Stimulated activated CD8-positive, alpha-beta memory T cell treated with anti-CD3 and anti-CD28 coated beads, Interleukin-7, amount 100 ng/mL, for 24 hours (primary cell): ENCODE results near the gene SMO.

Source experiments
- DNase-seq: peaks from one replicate; pipeline ENCODE4 v3.0.0-alpha.2; 2020; ENCODE audit warnings: low read depth

The SMO gene

DNA sequence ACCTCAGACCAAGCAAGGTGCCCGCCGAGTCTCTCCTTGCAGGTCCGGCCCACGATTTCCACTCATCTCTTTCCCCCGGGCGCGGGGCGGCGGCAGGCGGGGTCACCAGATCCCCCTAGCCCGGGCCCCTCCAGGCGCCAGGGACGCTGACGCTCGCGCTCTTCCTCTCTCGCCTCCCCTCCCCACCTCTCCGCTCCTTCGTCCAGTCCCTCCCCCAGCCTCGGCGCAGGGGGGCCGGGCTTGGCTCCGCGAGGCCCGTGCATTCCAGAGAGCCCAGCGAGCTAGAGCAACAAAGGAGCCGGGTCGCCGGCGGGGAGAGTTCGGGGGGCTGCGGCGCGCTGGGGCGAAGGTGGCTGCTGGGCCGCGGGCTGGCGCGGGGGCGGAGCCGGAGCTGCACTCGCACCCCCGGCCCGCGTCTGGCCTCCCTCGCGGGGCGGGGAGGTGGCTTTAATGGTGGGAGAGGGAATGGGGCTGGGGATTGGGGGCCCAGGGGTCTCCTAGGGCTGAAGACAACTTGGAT is at the start of gene SMO:
TSS of gene SMO (plus strand) at position 262 of the 520 bp plus-strand sequence. CDS start 519 bp downstream, outside the sequence.
- DNase-seq, result no peak

DNA sequence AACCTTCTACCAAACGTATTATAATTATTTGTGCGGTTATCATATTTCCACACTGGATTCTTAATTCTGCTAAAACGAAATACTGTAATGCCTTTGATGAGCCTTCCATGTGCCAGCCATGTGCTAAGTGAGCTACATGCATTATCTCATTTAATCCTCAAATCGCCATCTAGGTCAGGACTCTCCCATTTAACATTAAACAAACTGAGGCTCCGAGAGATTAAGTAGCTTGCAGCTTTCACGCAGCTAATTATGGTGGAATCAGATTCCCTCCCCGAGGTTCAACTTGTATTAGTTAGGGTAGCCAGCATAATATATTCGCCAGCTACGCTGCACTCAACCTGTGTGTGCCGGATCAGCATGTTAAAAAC is 44.7 kb upstream of the SMO start:
- DNase-seq, result no peak

DNA sequence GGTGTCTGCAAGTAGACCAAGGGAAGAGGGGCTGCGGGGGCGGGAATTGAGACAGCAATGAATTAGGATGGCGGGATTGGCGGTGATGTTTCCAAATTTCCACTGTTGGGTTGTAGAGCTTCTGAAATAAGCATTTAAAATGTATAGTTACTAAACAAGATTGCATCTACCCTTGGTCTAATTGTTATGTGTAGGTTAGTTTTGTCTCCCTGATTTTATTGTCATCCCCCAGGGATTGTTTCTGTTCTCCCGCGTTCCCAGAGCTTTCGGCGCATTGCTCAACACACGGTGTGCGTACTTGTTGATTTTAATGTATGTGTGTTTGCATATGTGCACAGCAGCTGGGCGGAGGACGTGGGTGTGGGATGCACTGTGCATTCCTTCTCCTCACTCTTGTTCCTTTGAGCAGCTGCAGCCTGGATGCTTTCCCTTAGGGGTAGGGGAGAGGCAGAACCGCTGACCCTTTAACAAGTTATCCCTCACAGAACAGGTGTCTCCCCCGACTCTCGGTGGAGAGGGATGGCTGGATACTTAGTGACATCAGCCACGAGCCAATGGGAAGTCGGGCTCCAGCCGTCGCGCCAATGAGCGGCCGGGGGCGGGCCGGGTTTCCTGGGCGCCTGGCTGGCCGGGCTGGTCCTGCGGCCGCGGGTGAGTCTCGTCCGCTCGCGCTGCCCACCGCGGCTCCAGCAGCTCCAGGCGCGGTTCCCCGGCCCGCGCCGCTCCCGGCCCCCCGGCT is 44.2 kb upstream of the SMO start, which contains the start of gene TSPAN33:
TSS of gene TSPAN33 (plus strand) at position 613 of the 739 bp plus-strand sequence. CDS start 274 bp downstream, outside the sequence.
- DNase-seq, result peak; percentile 42

DNA sequence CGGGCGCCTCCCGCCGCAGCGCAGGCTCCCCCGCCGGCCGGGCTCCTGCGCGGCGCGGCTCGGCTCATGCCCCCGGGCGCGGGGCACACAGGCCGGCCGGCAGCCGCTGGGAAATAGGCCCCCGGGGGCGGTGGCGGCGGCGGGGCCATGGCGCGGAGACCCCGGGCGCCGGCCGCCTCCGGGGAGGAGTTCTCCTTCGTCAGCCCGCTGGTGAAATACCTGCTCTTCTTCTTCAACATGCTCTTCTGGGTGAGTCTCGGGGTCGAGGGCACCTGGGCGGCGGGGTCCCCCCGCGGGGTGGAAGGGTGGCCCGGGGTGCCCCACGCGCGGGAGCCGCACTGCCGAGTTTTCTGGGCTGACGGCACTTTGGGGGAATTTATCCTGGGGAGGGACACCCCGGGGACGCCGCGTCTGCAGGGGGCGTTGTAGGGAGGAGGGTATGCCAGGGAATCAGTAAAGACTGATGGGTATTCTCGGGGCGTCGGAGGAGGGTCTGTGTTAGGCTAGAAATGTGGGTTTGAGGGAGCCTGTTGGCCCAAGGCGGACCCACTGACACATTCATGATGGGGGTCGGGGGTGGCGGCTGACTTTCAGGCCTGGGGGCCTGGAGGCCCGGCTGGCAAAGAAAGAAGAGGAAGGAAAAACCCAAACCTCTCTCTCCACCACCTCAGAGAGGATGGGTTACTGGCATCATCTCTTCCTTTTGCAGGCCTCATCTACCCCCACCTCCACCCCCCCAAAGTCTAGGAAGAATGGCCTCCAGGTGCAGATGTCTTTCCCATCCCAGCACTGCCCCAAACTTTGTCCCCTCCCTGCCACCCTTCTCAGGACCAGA is 43.4 kb upstream of the SMO start:
- DNase-seq, result no peak

DNA sequence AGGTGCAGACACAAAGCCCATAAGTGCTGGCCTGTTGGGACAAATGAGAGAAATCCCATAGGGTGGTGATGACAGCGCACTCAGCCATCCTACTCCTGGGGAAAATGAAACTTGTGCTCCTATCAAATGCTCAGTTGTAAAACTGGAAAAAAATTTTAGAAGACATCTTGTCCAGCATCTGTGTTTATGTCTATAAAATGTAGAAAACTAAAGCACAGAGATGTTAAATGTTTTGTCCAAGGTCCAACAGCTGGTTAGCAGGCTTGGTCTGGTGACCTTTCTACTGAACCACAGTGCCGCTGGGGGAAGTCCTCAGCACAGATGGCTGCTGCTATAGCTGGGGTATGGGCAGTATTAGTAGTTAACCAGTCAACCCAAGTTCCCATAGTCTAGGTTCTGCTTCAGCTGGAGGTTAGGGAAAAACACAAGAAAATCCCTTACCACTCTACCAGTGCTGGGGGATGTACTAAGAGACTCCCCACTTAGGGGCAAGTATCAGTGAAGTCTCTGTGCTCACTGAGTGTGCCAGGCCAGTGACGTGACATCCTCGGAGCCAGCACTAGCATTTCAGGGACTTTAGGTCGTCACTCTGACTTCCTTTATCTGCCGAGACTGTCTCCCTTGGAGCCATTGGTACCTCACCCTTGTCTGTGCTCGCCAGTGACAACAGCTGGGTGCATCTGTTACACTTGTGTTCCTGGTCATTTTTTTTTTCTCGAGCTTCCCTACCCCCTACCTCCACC is 42.0 kb upstream of the SMO start:
- DNase-seq, result no peak

DNA sequence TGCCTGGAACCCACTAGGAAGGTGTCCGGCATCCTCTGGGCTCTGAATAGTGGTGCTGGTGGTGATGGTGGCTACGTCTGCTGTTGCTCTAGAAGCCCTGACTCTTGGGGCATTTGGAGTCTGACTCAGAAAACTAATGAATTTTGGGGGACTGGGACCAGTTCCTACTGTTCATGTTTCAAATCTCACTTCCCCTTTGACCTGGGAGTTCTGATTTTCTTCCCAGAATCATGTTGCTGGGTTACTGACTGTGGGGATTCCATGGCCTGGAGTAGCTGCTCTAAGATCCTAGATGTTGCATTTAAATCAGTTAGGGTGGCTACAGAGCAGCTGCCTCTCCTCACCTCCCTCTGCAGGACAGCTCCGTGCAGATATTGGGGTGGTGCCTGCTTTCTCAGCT is 40.7 kb upstream of the SMO start:
- no peak for DNase-seq

DNA sequence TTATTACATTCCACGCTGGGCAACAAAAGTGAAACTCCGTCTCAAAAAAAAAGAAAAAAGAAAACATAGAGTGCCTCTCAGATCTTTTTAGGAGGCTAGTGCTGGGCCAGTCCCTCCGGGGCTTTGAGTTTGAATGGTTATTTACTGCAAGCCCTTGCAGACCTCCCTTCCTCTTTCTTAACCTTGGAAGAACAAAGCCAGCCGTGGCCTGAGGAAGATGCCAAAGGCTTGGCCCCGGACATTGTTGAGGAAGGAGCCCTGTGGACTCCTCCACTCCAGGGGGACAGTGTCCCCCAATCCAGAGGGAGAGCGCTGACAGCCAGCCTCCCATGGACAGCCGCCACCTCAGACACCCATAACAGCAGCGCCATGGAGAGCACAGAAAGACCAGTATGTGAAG is 38.9 kb upstream of the SMO start:
- no peak for DNase-seq

DNA sequence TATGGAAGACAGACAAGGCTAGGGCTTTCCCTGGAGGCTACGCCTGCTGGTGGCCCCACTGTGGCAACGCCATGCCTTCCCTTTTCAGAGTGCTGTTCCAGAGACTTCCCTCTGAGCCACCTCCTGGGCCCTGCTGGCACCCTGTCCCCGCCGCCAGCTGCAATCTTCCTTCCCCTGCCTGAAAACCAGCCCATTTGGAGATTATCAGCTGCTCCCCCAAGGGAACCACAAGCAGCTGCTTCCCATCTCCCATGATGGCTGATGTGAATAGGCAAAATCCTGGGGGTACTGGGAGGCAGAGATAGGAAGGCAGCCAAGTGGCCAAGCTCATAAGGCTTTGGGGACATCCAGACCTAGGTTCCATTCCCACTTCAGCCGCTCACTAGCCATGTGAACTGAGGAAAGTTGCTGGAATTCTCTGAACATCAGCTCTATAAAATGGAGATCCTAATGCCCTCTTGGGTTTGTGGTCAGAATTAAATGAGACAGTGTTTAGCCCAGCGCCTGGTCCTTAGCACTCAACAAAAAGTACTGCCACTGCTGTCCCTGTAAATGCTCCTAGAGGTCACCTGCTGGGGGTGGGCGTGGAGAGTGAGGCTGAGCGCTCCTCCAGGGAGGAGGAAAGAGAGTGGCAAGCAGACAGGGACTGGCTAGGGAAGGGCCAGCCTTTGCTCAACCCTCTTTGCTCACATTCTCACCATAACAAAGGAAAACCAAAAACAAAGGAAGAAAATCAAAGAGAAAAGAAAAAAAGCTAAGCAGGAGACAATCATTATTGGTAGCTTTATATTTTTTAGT is 38.0 kb upstream of the SMO start:
- DNase-seq, result no peak

DNA sequence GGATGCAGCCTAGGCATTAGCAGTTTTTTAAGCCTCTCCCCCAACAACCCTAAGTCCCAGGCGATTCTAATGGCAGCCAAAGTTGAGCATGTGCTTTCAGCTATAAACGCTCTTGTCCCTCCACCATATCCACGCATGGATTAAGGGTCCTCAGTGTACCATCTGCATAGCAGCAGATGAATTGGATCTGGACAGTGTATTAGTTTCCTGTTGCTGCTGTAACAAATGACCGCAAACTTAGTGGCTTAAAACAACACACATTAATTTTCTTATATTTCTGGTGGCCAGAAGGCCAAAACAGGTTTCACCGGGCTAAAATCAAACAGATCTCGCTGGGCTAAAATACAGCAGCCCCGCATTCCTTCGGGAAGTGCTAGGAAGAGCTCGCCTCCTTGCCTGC is 30.8 kb upstream of the SMO start:
- DNase-seq, result no peak

DNA sequence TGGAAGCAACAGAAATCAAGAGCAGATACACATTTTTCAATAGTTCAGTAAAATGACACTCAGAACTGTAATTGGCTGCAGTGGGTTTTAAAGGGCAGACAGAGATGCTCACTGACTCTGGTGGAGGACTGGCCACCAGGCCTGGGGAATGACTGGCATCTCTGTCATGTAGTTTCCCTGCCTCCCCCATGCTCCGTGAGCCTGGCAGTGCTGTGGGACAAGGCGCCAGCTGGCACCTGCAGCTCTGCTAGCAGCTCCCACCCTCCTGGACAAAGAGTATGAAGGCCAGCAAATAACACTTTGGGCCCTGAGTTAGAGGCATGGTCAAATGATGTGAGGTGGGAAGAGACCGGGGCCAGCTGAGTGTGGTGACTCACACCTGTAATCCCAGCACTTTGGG is 28.9 kb upstream of the SMO start:
- DNase-seq, result no peak

DNA sequence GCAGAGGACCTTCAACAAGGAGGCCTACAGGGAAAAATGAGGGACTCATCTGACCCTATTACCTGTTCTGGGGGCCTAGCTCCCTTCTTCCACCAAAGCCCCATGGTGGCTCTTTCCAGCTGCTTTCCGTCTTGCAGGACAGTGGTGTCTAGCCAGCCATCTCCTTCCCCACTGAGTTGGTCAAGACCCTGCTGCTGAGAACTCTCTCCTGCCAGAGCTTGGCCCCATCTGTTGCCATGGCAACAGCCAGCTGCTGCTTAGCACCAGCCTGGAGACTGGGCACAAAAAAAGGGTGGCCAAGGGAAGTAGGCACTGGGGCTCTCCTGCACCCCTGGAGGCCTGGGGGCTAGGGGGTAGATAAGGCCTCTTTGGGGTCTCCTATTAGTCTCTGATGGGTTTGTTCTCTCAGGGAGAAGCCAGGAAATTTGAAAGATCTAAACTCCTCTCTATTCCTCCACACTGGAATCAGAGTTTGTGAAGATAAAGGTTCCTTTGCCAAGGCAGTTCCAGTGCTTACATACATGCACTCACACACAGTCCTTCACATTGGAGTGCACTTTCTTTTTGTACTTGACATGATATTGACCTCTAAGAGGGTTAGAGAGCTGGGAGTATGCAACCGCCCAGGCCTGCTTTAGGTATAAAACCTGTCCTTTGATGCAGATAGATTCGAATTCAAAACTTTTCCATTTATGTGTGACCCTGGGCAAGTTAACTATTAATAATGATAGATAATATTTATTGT is 28.1 kb upstream of the SMO start:
- DNase-seq, result no peak

DNA sequence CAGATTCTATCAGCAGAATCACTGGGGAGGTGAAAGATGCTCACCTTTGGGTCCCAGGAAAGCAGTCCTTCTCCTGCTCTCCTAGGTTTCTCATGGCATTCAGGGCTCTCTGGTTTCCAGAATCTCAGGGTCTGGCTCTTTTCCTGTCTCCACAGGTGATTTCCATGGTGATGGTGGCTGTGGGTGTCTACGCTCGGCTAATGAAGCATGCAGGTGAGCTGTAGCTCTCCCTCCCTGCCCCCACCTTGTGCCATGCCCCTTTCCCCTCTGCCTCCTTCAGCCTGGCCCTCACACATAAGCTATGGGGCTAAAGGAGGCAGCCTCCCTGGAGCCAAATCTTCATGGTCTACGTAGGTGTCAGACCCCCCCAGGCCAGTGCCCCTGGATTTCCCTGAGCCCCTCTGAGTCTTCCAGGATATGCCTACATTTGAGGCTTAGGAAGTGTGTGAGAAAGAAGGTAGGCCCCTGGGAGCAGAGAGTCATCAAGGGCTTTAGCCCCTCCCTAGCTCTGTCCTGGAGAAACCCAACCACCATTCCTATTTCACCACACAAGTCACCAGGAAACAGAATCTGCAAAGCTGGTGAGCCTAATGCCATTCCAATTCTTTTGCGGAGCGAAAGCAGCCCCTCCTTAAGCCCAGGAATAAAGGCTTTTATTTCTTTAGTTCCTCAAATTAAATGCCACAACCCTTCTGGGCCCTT is 26.8 kb upstream of the SMO start:
- DNase-seq, result no peak

DNA sequence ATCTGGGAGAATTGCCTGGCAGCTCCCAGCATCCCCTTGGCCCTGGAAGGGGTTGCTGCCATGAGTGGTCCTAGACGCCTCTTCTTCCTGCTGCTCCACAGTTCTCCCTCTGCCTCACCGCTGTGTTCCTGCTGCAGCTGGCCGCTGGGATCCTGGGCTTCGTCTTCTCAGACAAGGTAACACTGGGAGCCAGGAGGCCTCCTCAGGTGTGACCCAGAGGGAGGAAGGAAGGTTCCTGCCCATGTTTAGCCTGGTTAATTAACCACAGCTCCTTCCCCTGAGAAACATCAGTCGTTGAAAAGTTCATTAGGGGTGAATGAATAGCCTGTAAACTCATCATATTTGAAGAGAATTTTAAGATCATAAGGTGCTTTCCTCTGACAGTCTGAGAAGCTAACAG is 25.7 kb upstream of the SMO start:
- DNase-seq, result no peak

DNA sequence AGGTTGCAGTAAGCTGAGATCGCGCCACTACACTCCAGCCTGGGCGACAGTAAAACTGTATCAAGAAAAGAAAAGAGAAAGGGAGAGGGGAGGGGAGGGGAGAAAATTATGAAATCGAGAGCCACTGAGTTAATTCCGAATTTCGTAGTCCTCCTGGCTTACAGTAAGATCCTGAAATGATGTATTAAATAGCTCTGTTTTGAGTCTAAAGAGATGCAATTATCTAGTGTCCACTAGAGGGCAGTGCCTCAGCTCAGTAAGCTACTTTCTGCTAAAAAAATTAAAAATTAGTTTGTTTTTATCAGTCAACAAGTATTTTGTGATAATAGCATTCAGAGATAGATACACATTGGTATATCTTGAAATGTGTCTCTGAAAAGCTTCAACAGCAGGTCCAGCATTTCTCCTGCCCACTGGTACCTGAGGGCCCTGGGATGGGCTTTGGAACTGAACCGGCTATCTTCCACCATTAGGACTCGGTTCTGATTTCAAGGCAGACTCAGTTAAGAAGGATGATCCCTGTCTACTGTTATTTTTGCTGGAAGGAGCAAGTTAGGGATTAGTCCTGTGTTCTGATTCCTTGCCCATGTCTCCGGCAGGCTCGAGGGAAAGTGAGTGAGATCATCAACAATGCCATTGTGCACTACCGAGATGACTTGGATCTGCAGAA is 24.4 kb upstream of the SMO start:
- no peak for DNase-seq

DNA sequence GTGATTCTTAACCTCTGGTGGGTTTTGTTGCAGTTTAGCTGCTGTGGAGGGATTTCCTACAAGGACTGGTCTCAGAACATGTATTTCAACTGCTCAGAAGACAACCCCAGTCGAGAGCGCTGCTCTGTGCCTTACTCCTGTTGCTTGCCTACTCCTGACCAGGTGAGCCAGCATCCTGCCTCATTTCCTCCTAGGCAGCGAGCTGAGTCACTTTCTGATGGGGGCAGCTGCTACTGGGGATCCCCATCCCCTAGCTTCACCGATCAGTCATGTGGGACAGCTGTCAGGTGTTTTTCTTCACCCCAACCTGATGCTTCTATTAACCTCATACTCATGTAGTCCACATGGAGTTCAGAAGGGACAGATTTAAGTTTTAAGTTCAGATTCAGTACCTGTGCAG is 21.7 kb upstream of the SMO start:
- no peak for DNase-seq

DNA sequence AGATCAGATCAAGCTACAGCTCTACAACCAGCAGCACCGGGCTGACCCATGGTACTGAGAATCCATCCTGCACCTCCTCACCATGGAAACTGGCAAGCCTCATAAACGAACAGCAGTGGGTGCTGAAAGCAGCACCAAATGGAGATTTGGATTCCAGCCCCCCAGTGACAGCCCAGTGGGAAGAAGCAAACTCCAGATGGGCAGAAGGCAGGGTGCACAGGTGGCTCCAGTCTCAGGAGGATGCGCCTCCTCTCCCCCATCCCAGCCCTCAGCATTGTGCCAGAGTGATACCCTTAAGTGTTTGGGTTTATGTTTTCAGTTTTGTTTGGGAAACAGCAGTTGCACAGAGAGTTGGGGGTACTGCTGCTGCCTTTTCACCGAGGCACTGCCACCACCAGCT is 20.6 kb upstream of the SMO start:
- DNase-seq, result no peak

DNA sequence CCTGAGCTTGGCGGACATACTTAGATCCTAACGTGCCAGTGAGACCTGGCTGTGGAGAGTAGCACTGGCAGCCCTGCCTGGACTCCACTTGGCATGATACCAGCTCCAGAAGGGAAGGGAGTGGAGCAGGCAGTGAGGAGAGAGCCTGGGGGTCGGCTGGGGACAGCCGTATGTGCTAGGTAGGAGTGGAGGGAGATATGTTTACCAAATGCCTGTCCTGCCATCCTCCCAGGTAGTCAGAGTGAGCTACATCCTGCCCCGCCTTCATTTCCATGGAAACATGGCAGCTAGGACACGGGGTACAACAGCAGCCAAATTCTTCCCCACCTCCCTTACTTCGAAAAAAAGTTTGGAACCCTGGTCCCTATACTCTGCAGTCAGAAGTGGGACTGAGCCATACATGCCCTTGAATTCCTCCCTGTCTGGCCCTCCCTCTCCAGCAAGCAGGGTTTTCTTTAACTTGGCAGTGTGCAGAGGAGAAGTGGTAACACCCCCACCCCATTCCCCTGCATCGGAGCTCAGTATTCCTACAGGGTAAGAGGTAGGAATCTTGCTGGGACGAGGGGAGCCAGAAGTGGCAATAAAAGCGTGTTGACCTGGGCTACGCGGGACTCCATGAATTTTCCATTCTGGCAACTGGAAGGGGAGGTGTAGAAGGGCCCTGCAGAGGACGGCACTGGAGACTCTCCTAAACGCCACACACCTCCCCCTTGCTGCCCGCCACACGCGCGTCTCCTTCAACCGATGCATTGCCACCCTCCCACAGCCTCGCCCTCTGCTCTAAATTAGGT is 20.0 kb upstream of the SMO start:
- no peak for DNase-seq

DNA sequence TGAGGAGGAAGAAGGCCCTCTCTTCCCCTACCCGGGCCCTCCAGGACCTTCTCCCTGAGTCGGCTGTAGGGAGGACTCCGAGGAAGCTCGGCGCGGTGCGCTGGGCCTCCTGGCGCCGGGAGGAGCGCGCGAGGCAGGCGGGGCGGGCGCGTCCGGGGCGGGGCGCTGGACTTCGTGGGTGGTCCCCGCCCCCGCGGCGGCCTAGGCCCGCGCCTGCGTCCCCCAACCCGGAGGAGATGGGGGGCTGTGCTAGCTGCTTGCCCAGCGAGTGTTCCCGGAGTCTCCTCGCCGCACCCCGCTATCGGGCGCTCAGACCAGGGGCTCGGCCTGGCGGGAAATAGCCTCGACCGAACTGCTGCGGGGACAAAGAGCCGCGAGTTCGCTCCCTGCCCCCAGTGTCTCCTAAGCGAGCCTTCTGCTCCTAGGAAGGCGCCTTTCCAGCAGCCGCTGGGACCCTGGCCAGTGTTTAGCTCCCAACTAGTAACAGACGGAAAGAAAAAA is 19.2 kb upstream of the SMO start:
- DNase-seq, result no peak
